Neural cell (in vitro differentiated cells): ENCODE data around the gene SYNPO2. TPM values are rescaled to one million over a fixed set of nuclear protein-coding genes. Genes with fewer than 3 reads are reported as not detected.
"Not testable (repeated sequence)": the region's sequence is repeated elsewhere in the genome, so short reads cannot be mapped to it uniquely, and the experiment has no call there.

ENCODE experiments used
- H2AFZ ChIP-seq: fragments of 200-600, 300-800 bp; sonication (generic), shearing (Covaris generic); 2 replicates; pipeline ENCODE4 v1.6.0; 2014; ENCODE audit warnings: low read depth, mild to moderate bottlenecking, antibody characterized with exemption, low read length, moderate library complexity
- H3F3A ChIP-seq: fragments of 200-600 bp; shearing (Covaris generic); 2 replicates; pipeline ENCODE4 v1.6.1; 2016; ENCODE audit warnings: mild to moderate bottlenecking, moderate library complexity, mixed read lengths, antibody characterized with exemption, low read length; ENCODE audit not compliant: insufficient read depth, poor library complexity, severe bottlenecking
- H3K27ac ChIP-seq: fragments of 200-600, 300-800 bp; sonication (generic), shearing (Covaris generic); 2 replicates; pipeline ENCODE4 v1.5.1; 2014; ENCODE audit warnings: mild to moderate bottlenecking, low read length, moderate library complexity
- H3K27me3 ChIP-seq: fragments of 300-800, 200-600 bp; sonication (generic), shearing (Covaris generic); 2 replicates; pipeline ENCODE4 v1.6.0; 2014; ENCODE audit warnings: mild to moderate bottlenecking, low read depth, low read length, moderate library complexity; ENCODE audit not compliant: insufficient read depth
- H3K36me3 ChIP-seq: fragments of 300-800, 200-600 bp; sonication (generic), shearing (Covaris generic); 2 replicates; pipeline ENCODE4 v1.5.1; 2014; ENCODE audit warnings: mild to moderate bottlenecking, antibody characterized with exemption, low read length, moderate library complexity; ENCODE audit not compliant: insufficient read depth
- H3K4me2 ChIP-seq: fragments of 300-800, 200-600 bp; sonication (generic), shearing (Covaris generic); 2 replicates; pipeline ENCODE4 v1.6.0; 2014; ENCODE audit warnings: mild to moderate bottlenecking, low read length
- H3K4me3 ChIP-seq: fragments of 300-800, 200-600 bp; sonication (generic), shearing (Covaris generic); 2 replicates; pipeline ENCODE4 v1.5.1; 2014; ENCODE audit warnings: mild to moderate bottlenecking, low read length, moderate library complexity
- H3K79me2 ChIP-seq: fragments of 200-600 bp; shearing (Covaris generic); replicated peaks from 2 replicates; pipeline ENCODE4 v1.6.0; 2014; ENCODE audit warnings: mild to moderate bottlenecking, low read length, moderate library complexity; ENCODE audit not compliant: insufficient read depth
- H3K9ac ChIP-seq: fragments of 300-800, 200-600 bp; sonication (generic), shearing (Covaris generic); 2 replicates; pipeline ENCODE4 v1.6.1; 2016; ENCODE audit warnings: mild to moderate bottlenecking, low read length, mixed read lengths
- H3K9me2 ChIP-seq: fragments of 200-600 bp; shearing (Covaris generic); 2 replicates; pipeline ENCODE4 v1.6.1; 2016; ENCODE audit warnings: mild to moderate bottlenecking, low read length, mixed read lengths; ENCODE audit not compliant: insufficient read depth
- H3K9me3 ChIP-seq: fragments of 200-600, 300-800 bp; sonication (generic), shearing (Covaris generic); 2 replicates; pipeline ENCODE4 v1.6.1; 2016; ENCODE audit warnings: mild to moderate bottlenecking, mixed run types, low read length, moderate library complexity, mixed read lengths
- H4K20me1 ChIP-seq: fragments of 200-600 bp; shearing (Covaris generic); 2 replicates; pipeline ENCODE4 v1.6.1; 2016; ENCODE audit warnings: mild to moderate bottlenecking, mixed run types; ENCODE audit not compliant: insufficient read depth
- EP300 ChIP-seq: fragments of 450-650 bp; conservative IDR thresholded peaks from 2 replicates; pipeline ENCODE4 v1.6.1; 2014; ENCODE audit warnings: antibody characterized with exemption, mild to moderate bottlenecking, moderate library complexity; ENCODE audit not compliant: poor library complexity, severe bottlenecking
- EZH2 ChIP-seq: fragments of 200-600, 300-800 bp; shearing (Covaris generic), sonication (generic); IDR thresholded peaks from 2 replicates; pipeline ENCODE4 v1.6.1; 2014; ENCODE audit warnings: antibody characterized with exemption, low read length, borderline replicate concordance, mild to moderate bottlenecking; ENCODE audit not compliant: insufficient read depth, poor library complexity, severe bottlenecking
- MXI1 ChIP-seq: fragments of 450-650 bp; conservative IDR thresholded peaks from 2 replicates; pipeline ENCODE4 v1.6.1; 2014; ENCODE audit warnings: antibody characterized with exemption, mild to moderate bottlenecking; ENCODE audit not compliant: poor library complexity, severe bottlenecking
- POLR2AphosphoS5 ChIP-seq: IDR thresholded peaks from 2 replicates; pipeline ENCODE4 v1.6.1; 2012
- RAD21 ChIP-seq: fragments of 450-650 bp; conservative IDR thresholded peaks from 2 replicates; pipeline ENCODE4 v1.6.1; 2014; ENCODE audit warnings: antibody characterized with exemption, mild to moderate bottlenecking, moderate library complexity
- SMC3 ChIP-seq: fragments of 450-650 bp; conservative IDR thresholded peaks from 2 replicates; pipeline ENCODE4 v1.6.1; 2014; ENCODE audit warnings: antibody characterized with exemption, mild to moderate bottlenecking, moderate library complexity; ENCODE audit not compliant: poor library complexity
- TAF1 ChIP-seq: IDR thresholded peaks from 2 replicates; pipeline ENCODE4 v1.6.1; 2012; ENCODE audit warnings: low read depth
- polyA plus RNA-seq: library from polyadenylated mRNA; depleted of rRNA; stranded (reverse); fragments of >200 nt; gene quantifications from 2 replicates; pipeline ENCODE4 v1.2.3, GENCODE V29; 2014
- TF ChIP-seq, protein P1 (sequence below): fragments of 450-650 bp; IDR thresholded peaks from 2 replicates; pipeline ENCODE4 v1.5.1; 2014; ENCODE audit warnings: antibody characterized with exemption, mild to moderate bottlenecking, moderate library complexity; ENCODE audit not compliant: poor library complexity, severe bottlenecking
- TF ChIP-seq, protein P2 (sequence below): IDR thresholded peaks from 2 replicates; pipeline ENCODE4 v1.6.1; 2012; ENCODE audit warnings: borderline replicate concordance

Gene SYNPO2
- polyA plus RNA-seq, 1 donor from 2014 or later = 0.14 TPM

DNA sequence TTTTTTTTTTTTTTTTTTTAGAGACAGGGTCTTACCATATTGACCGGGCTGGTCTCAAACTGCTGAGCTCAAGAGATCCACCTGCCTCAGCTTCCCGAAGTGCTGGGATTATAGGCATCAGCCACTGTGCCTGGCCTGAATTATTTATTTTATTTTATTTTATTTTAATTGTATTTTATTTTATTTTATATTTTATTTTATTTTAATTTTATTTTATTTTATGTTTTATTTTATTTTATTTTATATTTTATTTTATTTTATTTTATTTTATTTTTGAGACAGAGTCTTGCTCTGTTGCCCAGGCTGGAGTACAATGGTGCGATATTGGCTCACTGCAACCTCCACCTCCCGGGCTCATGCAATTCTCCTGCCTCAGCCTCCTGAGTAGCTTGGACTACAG lies 133.9 kb downstream of the SYNPO2 start:
- H3K9ac ChIP-seq, H3K27me3 ChIP-seq, H3K4me3 ChIP-seq, H4K20me1 ChIP-seq, H2AFZ ChIP-seq, H3F3A ChIP-seq, H3K27ac ChIP-seq, H3K9me2 ChIP-seq, H3K4me2 ChIP-seq, H3K79me2 ChIP-seq, H3K36me3 ChIP-seq, H3K9me3 ChIP-seq: not testable (repeated sequence)

DNA sequence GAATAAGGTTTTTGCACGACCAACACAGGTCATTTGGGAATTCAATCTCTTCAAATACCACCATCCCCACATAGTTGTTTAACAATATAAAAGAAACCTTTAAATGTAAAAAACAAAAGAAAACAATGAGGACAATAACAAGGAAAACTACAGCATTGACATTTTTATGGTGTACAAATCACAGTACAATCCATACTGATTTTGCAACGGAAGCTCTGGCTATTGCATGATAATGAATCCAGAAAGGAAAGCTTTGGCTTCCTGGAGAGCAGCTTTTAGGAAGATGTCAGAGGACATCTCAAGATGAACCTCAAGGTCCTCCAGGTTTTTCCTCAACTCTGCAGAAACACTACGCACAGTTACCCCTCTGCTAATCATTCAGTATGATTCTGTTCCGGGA lies 135.4 kb downstream of the SYNPO2 start:
- no peak overlapping the region for H2AFZ ChIP-seq
- no peaks in the 10 kb centered on the region for H3K36me3 ChIP-seq
- no peak overlapping the region for H3K4me2 ChIP-seq
- H3K27me3 ChIP-seq = no peaks in the 10 kb centered on the region
- H3K9ac ChIP-seq = no peak overlapping the region
- H3F3A ChIP-seq = no peaks in the 10 kb centered on the region
- no peaks in the 10 kb centered on the region for H3K9me3 ChIP-seq
- H3K4me3 ChIP-seq = no peak overlapping the region
- H4K20me1 ChIP-seq = no peaks in the 10 kb centered on the region
- no peaks in the 10 kb centered on the region for H3K79me2 ChIP-seq
- no peaks in the 10 kb centered on the region for H3K9me2 ChIP-seq
- no peak overlapping the region for H3K27ac ChIP-seq
- TF ChIP-seq TAF1 (no peak), POLR2AphosphoS5 (no peak), EZH2 (no peak), SMC3 (no peak), RAD21 (no peak), MXI1 (no peak), EP300 (no peak)
- TF ChIP-seq, protein P1, sequence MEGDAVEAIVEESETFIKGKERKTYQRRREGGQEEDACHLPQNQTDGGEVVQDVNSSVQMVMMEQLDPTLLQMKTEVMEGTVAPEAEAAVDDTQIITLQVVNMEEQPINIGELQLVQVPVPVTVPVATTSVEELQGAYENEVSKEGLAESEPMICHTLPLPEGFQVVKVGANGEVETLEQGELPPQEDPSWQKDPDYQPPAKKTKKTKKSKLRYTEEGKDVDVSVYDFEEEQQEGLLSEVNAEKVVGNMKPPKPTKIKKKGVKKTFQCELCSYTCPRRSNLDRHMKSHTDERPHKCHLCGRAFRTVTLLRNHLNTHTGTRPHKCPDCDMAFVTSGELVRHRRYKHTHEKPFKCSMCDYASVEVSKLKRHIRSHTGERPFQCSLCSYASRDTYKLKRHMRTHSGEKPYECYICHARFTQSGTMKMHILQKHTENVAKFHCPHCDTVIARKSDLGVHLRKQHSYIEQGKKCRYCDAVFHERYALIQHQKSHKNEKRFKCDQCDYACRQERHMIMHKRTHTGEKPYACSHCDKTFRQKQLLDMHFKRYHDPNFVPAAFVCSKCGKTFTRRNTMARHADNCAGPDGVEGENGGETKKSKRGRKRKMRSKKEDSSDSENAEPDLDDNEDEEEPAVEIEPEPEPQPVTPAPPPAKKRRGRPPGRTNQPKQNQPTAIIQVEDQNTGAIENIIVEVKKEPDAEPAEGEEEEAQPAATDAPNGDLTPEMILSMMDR = no peak
- TF ChIP-seq, protein P2, sequence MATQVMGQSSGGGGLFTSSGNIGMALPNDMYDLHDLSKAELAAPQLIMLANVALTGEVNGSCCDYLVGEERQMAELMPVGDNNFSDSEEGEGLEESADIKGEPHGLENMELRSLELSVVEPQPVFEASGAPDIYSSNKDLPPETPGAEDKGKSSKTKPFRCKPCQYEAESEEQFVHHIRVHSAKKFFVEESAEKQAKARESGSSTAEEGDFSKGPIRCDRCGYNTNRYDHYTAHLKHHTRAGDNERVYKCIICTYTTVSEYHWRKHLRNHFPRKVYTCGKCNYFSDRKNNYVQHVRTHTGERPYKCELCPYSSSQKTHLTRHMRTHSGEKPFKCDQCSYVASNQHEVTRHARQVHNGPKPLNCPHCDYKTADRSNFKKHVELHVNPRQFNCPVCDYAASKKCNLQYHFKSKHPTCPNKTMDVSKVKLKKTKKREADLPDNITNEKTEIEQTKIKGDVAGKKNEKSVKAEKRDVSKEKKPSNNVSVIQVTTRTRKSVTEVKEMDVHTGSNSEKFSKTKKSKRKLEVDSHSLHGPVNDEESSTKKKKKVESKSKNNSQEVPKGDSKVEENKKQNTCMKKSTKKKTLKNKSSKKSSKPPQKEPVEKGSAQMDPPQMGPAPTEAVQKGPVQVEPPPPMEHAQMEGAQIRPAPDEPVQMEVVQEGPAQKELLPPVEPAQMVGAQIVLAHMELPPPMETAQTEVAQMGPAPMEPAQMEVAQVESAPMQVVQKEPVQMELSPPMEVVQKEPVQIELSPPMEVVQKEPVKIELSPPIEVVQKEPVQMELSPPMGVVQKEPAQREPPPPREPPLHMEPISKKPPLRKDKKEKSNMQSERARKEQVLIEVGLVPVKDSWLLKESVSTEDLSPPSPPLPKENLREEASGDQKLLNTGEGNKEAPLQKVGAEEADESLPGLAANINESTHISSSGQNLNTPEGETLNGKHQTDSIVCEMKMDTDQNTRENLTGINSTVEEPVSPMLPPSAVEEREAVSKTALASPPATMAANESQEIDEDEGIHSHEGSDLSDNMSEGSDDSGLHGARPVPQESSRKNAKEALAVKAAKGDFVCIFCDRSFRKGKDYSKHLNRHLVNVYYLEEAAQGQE = no peak

DNA sequence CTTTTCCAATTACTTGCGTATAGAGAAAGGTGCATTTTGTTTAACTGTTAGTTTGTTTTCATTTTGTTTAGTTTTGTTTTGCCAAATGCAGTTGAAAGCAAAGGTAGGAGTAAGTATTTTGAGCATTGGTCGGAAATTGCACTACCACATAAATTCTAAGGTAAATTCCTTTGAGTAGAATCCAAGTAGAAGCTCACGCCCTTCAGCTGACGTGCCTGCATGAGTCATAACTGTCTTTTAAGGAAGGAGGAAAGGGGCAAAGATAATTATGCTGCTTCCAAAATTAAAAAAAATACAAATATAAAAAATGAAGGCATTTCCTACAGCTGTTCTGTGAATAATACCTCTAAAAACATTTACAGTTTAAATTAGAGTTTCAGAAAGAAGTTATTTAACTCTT lies 136.8 kb downstream of the SYNPO2 start:
- H3K36me3 ChIP-seq = no peaks in the 10 kb centered on the region
- H3K4me2 ChIP-seq = no peak overlapping the region
- H3F3A ChIP-seq = no peaks in the 10 kb centered on the region
- no peak overlapping the region for H2AFZ ChIP-seq
- no peak overlapping the region for H3K9ac ChIP-seq
- H3K9me2 ChIP-seq = no peaks in the 10 kb centered on the region
- no peaks in the 10 kb centered on the region for H3K27me3 ChIP-seq
- H3K79me2 ChIP-seq = no peaks in the 10 kb centered on the region
- no peak overlapping the region for H3K4me3 ChIP-seq
- H3K9me3 ChIP-seq = no peaks in the 10 kb centered on the region
- no peak overlapping the region for H3K27ac ChIP-seq
- no peaks in the 10 kb centered on the region for H4K20me1 ChIP-seq
- TF ChIP-seq, protein P1 = no peak
